Bone marrow (tissue), 2 donors: Measurements from ENCODE around the gene ZBTB7C.

Experiments
- DNase-seq, 2 donors: peaks; one replicate each; lab custom pipeline; 2025; lab: John Stamatoyannopoulos, UW

ZBTB7C gene

DNA sequence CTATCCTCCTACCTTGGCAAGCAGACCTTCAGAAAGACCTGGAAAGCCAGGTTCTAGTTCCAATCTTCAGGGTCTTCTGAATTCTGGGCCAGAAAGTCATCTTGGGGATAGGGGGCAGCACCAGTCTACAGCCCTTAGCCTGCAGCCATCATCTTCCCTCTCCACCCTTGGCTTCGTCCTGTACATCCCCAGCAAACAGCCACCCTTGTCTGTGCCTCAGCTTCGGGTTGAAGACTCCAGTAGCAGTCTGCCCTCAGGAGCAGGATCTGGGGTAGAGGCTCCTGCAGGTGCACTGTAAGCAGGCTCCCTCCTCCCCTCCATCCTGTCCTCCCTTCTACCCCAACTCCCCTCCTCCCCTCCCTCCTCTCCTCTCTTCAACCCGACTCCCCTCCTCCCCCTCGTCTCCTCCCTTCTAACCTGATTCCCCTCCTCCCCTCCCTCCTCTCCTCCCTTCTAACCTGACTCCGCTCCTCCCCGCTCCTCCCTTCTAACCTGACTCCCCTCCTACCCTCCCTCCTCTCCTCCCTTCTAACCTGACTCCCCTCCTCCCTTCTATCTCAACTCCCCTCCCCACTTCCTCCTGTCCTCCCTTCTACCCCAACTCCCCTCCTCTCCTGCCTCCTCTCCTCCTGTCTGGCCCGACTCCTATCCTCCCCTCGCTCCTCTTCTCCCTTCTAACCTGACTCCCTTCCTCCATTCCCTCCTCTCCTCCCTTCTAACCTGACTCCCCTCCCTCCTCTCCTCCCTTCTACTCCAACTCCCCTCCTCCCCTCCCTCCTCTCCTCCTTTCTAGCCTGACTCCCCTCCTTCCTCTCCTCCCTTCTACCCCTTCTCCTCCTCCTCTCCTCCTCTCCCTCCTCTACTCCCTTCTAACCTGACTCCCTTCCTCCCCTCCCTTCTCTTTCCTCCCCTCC lies 388.6 kb downstream of the ZBTB7C start:
- no peak for DNase-seq

DNA sequence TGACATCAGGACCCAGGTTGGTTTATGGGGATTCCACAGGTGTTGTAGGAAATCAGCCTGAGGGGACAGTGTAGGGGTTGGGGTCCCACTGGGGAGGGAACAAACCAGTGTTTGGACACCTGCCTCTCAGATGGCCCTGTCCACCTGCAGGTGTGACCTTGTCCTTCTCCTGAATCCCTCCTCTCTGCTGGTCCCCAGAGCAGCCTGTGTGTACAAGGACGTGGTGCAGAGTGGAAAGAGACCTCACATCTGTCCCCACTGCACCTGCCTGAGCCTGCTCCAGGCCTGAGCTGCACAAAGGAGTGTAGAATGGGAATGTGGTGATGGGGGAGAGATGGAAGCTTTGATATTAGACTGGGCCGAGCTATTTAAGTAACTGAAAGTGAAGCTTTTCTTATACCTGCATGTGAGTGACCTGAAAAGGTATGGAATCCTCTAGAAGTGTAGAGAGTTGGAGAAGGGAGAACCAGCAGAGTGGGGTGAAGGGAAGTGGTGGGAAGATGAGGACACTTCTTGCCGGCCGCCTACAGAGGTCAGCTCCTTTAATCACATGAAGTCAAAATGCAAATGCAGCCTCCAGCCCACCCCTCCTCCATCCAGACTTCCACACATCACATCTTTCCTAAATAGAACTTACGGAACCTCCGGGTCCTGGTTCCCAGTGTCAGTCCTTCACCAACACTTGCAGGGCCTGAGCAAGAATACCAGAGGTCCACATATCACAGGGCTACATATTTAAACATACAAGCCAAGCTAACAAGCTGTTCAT lies 389.4 kb downstream of the ZBTB7C start:
- DNase-seq, result no peak

DNA sequence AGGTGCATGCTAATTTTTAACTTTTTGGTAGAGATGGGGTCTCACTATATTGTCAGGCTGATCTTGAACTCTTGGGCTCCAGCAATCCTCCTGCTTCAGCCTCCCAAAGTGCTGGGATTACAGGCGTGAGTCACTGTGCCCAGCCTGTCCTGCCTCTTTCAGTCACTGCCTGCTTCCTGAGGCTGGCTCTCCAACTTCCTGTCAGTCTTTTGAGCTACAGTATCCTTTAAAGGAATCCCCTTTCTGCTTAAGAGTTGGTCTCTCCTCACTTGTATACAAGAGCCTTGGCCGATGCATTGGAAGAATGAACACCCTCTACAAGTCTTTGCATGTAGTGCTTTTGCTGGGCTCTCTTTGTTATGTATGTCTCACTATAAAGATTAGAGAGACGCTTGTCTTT lies 390.3 kb downstream of the ZBTB7C start:
- DNase-seq, result no peak

DNA sequence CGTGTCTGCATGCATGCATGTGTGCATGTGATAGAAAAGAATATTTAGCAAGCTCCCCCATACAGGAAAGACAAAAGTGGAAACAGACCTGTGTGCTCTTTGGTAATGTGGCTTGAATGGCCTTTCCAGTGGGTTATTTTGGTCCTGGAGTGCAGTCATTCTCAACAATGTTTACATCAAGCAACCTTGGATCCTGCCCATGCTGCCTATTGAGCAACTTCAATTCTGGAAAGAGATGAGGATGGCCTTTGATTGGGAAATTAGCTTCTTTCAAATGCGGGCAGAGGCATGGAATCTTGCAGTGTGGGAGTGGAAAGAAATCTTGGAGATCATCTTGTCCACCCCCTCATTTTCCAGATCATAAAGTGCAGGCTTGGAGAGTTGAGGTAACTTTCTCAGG lies 391.5 kb downstream of the ZBTB7C start:
- DNase-seq, result no peak

DNA sequence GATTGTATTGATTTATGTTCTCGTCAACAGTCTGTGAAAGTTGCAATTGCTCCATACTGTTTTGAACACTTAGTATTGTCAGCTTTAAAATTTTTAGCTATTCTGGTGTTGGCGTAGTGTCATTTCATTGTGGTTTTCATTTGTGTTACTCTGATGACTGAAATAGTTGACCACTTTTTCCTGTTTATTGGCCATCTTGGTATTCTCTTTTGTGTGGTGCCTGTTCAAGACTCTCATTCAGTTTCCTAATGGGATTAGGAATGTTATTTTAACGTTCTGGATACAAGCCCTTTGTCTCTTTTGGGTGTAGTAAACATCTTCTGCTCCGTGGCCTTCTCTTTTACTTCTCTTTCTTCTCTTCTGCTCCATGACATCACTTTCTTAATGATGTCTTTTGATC lies 396.0 kb downstream of the ZBTB7C start:
- no peak for DNase-seq

DNA sequence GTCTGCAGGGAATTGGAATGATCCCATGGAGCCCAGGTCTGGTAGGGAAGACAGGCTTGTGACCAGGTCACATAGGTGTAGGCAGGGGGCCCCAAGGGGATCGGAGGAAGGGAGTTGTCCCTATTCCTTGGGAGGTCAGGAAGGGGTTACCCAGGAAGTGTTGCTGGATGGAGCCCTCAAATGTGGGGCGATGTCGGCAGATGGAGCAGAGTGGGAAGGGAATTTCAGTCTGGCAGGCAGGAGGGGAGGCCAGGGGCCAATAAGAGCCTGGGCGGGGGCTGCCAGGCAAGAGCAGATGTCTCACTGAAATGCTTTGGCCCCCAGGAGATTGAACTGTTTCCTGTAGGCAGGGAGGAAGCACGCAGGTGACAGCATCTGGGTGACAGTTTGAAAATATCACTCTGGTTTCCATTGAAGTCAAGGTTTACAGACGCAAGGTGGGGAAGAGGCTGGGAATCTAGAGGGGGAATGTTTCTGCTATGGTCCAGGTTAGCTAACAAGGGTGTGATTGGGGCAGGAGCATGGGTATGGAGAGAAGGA lies 397.2 kb downstream of the ZBTB7C start:
- DNase-seq, result no peak

DNA sequence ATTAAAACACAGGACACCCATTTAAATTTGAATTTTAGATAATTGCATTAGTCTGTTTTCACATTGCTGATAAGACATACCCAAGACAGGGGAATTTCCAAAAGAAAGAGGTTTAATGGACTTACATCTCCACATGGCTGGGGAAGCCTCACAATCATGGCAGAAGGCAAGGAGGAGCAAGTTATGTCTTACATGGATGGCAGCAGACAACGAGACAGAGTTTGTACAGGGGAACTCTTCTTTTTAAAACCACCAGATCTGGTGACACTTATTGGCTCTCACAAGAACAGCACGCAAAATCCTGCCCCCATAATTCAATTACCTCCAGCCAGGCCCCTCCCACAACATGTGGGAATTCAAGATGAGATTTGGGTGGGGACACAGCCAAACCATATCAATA lies 398.9 kb downstream of the ZBTB7C start:
- DNase-seq, result no peak

DNA sequence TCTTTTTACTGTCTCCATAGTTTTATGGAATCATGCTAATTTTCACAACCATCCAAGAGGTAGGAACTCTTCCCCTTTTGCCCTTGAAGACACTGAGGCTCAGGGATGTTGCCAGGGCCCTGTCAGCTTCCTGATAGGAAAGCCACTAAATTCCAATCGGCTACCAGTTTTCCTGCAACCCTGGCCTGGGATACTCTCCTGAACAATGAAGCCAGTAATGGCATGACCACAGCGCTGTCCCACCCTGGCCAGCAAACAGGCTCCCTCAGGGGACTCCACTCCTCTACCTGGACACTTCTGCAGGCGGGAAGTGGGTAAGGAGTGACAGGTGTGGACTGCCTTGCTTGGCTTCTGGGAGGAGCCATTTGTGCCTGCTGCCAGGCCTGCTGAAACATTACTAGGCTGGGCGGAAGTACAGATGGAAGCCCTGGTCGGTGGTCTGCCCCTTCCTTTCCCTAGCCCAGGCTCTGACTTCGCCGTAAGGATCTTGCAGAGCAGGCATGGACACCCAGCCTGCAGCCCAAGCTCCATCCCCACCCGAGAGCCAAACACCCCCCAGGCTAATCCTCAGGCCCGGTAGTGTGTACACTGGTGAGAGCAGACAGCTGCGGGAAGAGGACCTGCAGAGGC lies 400.0 kb downstream of the ZBTB7C start:
- DNase-seq, result no peak

DNA sequence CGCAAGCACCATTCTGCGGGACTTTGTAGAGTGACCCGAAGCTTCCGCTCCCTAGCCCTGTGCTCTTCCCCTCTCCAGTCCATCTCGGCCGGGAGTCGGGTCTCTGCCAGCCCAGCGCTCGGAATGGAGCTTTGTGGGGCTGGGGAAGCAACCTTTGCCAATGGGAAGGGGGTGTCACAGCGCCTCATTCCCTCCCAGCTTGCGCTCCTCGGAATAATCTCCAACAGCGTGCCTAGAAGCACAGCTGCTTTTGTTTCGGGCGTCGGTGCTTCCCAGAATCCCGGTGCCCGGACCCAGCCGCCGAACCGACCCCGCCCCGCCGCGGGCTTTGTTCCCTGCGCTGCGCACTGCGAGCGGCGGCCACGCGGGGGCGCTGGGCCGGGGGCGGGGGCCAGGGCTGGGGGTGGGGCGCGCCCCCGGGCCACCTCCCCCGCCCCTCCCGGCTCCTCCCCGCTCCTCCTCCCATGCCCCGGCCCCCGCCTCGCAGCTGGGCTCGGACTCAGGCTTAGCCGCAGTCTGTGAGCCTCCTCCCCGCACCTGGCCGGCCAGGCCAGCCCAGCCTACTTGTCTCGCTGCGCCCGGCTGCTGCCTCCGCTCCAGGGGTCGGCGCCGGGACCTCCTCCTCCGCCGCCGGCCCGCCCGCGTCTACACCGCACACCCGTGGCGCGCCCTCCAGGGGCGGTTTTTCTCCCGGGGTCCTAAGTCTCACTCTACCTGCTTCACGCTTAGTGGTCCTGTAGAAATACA lies 401.1 kb downstream of the ZBTB7C start:
- no peak for DNase-seq

DNA sequence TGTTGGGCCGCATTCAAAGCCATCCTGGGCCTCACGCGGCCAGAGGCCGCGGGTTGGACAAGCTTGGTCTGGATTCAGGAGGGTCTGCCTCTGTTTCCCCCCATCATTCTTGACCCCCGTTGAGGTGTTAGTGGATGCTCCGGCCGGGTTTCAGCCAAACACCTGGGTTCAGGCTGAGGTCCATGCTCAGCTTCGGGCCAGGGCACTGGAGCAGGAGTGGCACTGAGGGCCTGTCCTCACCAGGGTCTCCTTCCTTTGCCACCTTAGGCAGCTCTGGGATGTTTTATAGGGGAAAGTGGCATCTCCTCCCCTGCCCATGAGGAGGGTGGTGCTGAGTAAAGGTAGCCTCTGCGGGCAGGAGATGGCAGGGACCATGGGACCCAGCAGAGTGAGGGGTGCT lies 401.8 kb downstream of the ZBTB7C start:
- no peak for DNase-seq

DNA sequence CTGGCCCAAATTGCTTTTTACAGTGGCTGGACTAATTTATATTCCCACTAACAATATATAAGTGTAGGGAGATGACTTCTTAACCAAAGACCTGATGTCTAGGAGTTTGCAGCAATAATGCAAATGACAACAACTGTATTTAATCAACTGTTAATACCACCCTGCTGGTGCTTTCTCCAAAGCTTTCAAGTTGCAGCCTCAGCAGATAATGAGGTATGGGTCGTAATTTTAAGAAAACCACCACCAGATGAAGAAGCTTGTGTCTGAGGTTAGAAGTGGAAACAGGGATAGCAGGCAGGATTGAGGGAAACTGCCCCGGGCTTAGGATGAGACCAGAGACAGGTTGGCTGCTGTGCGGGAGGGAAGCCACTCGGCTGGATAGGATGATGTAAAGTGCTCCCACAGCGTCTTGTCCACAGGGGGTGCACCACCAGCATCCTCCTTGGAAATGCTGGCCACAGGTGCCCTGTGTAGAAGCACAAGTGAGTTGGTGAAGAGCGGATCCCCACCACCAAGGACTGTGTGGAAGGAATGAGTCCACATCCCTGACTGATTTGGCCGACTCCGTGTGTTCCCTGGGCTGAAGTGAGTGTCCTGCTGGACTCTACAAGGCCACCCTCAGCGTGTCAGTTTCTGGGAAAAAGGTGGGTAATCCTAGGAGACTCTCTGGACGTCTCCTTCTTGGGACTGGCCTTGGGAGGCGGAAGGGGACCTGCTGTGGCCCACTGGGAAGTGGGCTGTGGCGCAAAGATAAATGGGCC lies 402.6 kb downstream of the ZBTB7C start:
- no peak for DNase-seq

DNA sequence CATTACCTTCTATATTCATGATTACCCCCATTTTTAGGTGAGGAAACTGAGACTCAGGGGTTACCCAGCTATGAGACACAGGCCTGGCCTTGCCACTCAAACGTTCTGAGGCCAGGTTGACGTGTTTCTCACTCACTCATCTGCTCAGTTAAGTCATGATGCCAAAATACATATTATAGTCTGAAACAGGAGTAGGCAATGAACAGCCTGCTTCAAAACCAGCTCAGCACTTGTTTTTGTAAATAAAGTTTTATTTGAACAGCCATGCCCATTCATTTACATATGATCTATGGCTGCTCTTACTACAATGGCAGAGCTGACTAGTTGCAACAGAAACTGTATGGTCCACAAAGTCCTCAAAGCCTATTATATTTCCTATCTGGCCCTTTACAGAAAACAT lies 404.6 kb downstream of the ZBTB7C start:
- no peak for DNase-seq

DNA sequence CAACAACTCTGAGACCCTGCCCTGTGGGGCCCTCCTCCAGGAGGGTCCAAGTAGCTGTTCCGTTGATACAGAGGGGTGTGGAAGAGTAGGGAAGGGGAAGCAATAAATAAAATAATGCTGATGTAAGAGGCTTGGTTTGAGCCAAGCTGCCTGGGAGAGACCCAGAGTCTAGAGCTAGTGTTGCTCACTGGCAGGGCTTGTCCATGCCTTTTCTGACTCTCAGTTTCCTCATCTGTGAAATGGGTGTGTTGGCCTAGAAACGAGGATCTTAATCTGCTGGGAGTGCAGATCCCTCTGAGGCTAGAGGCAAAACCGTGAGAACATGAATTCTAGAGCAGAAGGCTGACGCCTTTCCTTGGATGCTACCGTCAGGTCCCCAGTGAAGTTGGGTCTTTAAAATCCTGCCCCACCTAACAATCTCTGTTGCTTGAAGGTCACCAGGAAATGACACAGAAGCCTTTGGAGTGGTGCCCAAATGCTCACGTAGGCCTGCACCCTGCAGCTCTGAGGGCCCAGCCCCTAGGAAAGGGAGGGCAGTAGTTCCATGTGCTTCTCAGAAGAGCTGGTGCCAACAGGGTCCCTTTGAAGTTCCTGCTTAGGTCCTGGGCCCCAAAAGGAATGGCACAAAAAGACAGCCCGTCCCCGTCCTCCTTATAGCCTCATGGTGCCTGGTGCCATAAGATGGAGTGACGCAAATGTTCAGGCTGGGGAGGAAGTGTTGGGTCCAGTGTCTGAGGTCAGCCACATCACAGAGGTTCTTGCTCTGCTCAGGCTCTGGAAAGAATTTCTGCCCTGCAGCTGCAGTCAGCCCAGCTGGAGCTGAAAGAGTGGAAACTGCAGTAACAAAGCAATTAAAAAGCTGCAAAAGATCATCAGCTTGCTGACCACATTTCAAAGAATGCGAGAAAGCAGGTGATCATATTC lies 405.5 kb downstream of the ZBTB7C start:
- DNase-seq, result no peak

DNA sequence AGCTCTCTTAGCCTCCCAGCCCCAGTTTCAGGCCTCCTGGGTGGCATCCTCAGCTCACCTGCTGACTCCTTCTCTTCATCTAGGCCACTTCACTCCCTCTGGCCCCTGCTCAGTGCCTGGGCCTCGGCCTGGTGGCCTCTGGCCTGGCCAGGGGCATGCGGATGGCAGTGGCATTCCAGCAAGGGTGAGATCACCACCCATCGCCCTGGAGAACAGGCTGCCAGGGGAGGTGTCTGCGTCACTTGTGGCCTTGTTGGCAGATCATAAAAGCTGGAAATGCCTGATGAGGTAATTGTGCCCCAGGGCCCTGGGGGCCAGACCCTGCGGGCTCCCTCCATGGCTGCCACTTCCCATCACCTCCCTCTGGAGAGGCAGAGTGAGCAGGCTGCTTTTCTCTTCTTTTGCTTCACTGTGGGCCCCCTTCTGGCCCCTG lies 406.2 kb downstream of the ZBTB7C start:
- DNase-seq, result no peak

DNA sequence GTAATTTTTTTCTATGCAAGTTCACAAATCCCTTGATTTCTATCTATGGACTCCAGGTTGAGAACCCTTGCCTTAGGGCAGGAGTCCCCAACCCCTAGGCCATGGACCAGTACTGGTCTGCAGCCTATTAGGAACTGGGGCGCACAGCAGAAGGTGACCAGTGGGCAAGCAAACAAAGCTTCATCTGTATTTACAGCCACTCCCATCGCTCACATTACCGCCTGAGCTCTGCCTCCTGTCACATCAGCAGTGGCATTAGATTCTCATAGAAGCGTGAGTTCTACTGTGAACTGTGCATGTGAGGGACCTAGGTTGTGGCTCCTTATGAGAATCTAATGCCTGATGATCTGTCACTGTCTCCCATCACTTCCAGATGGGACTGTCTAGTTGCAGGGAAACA lies 408.5 kb downstream of the ZBTB7C start:
- DNase-seq, result no peak

DNA sequence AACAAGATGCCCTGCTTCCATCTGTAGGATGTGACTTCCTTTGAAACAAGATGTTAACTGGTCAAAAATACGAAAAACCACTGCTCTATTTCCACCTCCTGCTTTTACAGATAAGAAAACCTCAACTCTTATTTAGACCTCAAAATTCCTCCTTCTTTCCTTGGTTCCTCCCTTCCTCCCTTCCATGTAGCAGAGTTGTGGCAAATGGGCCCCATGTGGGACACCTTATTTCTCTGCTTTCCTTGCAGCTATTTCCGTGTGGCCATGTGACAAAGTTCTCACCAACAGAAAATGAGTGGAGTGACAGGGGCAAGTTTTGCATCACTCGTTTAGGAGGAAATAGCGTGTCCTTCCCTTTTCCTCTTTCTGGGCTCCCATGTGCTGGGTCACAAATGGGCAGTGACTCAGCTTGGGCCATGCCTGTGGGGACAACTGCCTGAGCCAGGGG lies 409.4 kb downstream of the ZBTB7C start:
- DNase-seq, result no peak

DNA sequence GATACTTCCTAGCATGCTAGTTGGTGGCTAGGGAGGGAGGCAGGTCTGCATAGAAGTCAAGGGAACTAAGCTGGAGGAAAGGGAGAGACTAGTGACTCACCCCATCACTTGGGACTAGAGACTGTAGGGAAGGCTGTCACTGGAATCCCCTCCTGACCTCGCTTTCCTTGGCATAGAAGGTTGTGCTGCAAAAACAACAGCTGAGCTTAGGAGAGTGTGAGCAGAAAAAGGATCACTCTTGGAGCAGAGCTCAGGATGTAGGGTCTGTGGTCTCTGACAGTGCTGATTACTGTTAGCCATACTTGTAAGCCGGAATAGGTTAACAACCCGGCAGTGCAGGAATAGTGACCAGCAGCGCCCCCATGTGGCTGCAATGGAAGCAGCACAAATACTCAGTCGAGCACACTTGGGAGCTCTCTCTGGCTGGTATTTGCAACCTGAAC lies 411.8 kb downstream of the ZBTB7C start:
- DNase-seq, result no peak

DNA sequence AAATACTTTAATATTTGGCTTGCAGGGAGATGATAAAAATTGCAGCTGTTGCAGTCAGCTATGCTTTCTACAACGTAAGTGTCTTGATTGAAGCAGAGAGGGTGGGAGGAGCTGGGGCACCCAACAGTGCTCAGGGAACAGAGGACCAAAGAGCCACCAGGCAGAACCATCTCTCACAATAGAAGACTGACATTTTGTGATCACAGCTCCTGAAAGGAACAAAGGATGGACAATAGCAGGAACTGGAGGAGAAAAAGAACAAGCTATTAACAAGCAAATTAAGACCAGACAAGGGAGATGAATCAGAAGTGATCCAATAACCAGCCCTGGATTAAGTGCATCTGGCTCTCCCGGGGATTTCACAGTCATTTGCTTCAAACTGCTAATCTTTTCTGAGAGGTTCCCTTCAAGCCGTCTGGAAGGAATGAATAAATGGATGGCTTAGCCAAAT lies 413.1 kb downstream of the ZBTB7C start:
- DNase-seq, result no peak

DNA sequence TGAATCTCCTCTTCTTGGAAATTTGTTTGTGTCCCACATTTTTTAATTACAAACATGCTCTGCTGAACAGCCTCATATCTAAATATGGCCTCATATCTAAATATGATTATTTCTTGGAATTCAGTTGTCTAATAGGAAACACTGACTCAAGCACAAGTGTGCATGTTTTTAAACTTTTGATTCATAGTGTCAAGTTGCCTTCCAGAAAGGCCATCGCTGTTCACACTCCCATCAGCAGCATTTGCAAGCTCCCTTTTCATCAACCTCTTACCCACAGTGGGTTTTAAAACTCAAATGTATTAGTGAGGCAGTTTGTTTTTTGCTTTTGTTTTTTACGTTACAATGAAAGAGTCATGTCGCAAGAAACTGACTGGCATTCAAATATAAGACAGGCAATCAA lies 413.5 kb downstream of the ZBTB7C start:
- DNase-seq, result no peak

DNA sequence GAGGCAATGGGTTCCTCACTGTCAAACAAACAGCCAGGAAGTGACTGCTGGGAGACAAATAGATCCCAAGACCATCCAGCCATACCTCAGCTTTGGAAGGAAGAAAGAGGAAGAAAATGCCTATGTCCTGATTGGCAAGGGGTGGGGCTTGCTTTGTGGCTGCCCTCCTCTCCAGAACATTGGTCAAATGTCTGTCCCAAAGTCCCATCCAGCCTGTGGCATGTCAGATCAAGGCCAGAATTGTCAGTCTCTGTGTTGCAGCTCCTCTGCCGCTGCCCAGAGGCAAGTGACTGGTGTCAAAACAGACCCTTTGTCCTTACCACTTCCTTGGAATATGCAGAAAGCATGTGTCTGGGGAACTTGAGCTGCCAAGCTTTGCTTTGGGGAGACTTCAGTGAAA lies 415.8 kb downstream of the ZBTB7C start:
- DNase-seq, result no peak
